ENCODE data around the gene GRK6. TPM values are rescaled to one million over a fixed set of nuclear protein-coding genes. Genes with fewer than 3 reads are reported as not detected.

Gene GRK6
- total RNA-seq, 1 donor from 2014 or later = 43.9 TPM

DNA sequence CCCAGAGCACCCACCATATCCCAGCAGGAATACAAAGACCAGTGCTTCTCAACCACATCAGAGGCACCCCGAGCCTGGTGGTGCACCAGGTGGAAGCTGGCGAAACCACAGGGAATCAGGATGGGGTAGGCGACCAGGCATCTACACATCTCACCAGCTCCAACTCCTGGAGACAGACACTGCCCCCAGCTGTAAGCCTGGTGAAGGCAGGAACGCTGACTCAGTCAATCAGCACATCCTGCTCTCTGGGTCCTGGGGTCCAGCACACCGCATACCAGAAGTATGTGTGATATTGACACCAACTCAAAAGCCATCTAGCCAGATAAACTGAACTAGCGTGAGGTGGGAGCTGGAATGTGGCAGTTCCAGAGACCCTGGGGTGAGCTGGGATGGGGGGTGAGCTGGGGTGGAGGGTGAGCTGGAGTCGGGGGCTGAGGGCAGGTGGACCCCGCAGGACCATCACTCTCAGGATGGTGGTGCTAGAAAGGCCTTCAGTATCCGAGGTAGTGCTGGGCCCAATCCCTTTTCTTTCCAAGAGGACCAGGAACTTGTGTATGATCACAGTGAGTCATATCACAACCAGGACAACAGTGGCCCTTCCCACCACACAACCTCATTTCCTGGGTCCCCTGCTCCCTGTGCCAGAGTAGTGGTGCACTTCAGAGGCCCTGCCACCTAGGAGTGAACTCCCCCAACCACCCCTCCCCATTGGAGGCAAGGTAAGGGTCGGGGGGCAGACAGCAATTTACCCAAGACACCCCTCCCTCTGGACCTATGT lies 44.5 kb downstream of the GRK6 start:
- TF ChIP-seq, protein P1, sequence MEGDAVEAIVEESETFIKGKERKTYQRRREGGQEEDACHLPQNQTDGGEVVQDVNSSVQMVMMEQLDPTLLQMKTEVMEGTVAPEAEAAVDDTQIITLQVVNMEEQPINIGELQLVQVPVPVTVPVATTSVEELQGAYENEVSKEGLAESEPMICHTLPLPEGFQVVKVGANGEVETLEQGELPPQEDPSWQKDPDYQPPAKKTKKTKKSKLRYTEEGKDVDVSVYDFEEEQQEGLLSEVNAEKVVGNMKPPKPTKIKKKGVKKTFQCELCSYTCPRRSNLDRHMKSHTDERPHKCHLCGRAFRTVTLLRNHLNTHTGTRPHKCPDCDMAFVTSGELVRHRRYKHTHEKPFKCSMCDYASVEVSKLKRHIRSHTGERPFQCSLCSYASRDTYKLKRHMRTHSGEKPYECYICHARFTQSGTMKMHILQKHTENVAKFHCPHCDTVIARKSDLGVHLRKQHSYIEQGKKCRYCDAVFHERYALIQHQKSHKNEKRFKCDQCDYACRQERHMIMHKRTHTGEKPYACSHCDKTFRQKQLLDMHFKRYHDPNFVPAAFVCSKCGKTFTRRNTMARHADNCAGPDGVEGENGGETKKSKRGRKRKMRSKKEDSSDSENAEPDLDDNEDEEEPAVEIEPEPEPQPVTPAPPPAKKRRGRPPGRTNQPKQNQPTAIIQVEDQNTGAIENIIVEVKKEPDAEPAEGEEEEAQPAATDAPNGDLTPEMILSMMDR (IDR thresholded peaks at IDR 0.05) = no peak
- Histone ChIP-seq H3K4me3 (no peak overlapping the region), H3K36me3 (peaks cover 11% of the 10 kb centered on the region), H3K9me3 (no peaks in the 10 kb centered on the region), H3K27ac (no peak overlapping the region), H3K4me1 (peaks cover 10% of the 10 kb centered on the region), H3K27me3 (no peaks in the 10 kb centered on the region)
- DNase-seq (no peak), ATAC-seq (no peak)
- intact Hi-C loops (cut with DNase I) = no loop called here

GRCh38 chr5:177471610-177472356 lies 45.3 kb downstream of the GRK6 start:
- peak overlapping the region; percentile 69 for H3K4me3 ChIP-seq
- ATAC-seq (no peak), DNase-seq (peak; percentile 63)
- no peaks in the 10 kb centered on the region for H3K9me3 ChIP-seq
- peaks cover 10% of the 10 kb centered on the region for H3K4me1 ChIP-seq
- TF ChIP-seq, protein P1 (IDR thresholded peaks at IDR 0.05) = no peak
- no peaks in the 10 kb centered on the region for H3K27me3 ChIP-seq
- H3K27ac ChIP-seq = no peak overlapping the region
- intact Hi-C loops (cut with DNase I) = no loop called here
- peaks cover 3% of the 10 kb centered on the region for H3K36me3 ChIP-seq

DNA sequence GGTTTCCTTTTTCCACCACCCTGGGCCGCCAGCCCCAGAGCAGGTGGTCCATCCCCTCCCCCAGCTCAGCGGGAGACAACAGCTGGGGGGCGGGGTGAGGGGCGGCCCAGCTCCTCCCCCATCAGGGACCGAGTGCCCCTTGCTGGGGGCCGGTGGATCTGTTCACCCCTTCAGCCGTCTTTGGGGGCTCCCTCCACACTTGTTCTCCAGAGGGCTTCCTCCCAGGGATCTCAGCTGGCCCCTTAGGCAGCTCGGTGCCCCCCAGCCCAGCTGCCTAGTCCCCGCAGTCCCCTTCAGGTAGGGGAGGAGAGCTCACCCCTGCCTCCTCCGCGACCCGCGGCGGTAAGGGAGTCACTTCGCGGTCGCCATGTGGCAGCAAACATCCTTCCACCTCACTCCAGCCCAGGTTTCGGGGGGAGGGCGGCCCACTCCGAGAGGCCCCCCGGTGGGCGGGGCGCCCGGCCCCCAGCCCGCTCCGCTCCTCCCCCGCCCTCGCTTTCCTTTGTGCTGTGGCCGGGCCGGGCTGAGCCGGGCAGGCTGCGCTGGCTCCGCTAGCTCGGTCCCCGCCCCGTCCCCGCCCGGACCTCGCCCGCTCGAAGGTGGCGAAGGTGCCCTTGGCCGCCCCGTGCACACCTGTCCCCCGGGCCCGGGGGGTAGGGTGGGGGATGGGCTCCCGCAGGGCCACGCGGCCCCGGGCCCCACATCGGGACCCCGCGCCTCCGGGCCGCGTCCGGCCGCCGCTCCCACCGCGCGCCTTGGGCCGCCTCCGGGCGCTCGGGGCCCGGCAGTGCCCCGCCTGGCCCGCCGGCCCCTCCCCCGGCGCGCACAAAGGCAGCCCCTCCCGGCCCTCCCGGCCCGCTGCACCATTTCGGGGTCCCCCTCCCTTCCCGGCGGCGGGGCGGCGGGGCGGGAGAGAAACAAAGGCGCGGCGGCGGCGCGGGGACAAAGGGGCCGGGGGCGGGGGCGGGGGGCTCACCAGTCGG lies 46.3 kb downstream of the GRK6 start:
- ATAC-seq = peak; percentile 45
- Histone ChIP-seq H3K27me3 (no peaks in the 10 kb centered on the region), H3K4me3 (peak overlapping the region; percentile 69), H3K9me3 (no peaks in the 10 kb centered on the region), H3K27ac (peak overlapping the region; percentile 68), H3K36me3 (no peaks in the 10 kb centered on the region), H3K4me1 (peaks cover 14% of the 10 kb centered on the region)
- peak; percentile 68 for DNase-seq
- TF ChIP-seq, protein P1 (IDR thresholded peaks at IDR 0.05) = no peak
- intact Hi-C loops (cut with DNase I) = no loop called here

- TF ChIP-seq, protein P1 (IDR thresholded peaks at IDR 0.05) = no peak
- peak; percentile 75 for DNase-seq
- peak; percentile 73 for ATAC-seq
- Histone ChIP-seq H3K4me1 (peaks cover 18% of the 10 kb centered on the region), H3K4me3 (peak within 1 kb of the TSS; percentile 69), H3K9me3 (no peaks in the 10 kb centered on the region), H3K27ac (peak within 1 kb of the TSS; percentile 68), H3K36me3 (no peaks in the 10 kb centered on the region), H3K27me3 (no peaks in the 10 kb centered on the region)
- intact Hi-C loops (cut with DNase I) = no loop called here
Observed at GRCh38 chr5:177473443-177474001, 47.0 kb downstream of the GRK6 start, which contains the start of gene DBN1. Gene DBN1, minus strand, starts transcription at chr5:177473634. Its CDS starts 113 bp downstream, at chr5:177473521.

GRCh38 chr5:177474002-177474476 lies 47.6 kb downstream of the GRK6 start:
- ATAC-seq (no peak), DNase-seq (no peak)
- Histone ChIP-seq H3K27me3 (no peaks in the 10 kb centered on the region), H3K4me3 (no peak overlapping the region), H3K27ac (no peak overlapping the region), H3K9me3 (no peaks in the 10 kb centered on the region), H3K4me1 (peaks cover 23% of the 10 kb centered on the region), H3K36me3 (no peaks in the 10 kb centered on the region)
- TF ChIP-seq, protein P1 (IDR thresholded peaks at IDR 0.05) = no peak
- intact Hi-C loops (cut with DNase I) = no loop called here

Data from upper lobe of right lung (tissue), 1 donor.